DOHH2 (cell line): ENCODE data around the gene CLTA.
A peak's percentile ranks its signal among the peaks of the same experiment; 100 is the strongest.
"Not testable (repeated sequence)": the region's sequence is repeated elsewhere in the genome, so short reads cannot be mapped to it uniquely, and the experiment has no call there.

ENCODE experiments used
- CTCF ChIP-seq: fragments of 200-600 bp; sonication (generic); IDR thresholded peaks from one replicate; pipeline ENCODE4 v1.5.1; 2014; ENCODE audit warnings: antibody characterized with exemption, mild to moderate bottlenecking, low read depth, low read length; ENCODE audit not compliant: poor library complexity, severe bottlenecking
- EZH2phosphoT487 ChIP-seq: fragments of 200-600 bp; sonication (generic); IDR thresholded peaks from 2 replicates; pipeline ENCODE4 v1.6.1; 2017; ENCODE audit warnings: borderline replicate concordance, mild to moderate bottlenecking, antibody characterized with exemption, low read length, moderate library complexity, mixed read lengths

GRCh38 chr9:36248061-36248460, 57.3 kb downstream of the CLTA start:
- TF ChIP-seq CTCF = peak; percentile 36
- not testable (repeated sequence) for TF ChIP-seq EZH2phosphoT487
